ENCODE data around the gene L3MBTL1.

The L3MBTL1 gene

DNA sequence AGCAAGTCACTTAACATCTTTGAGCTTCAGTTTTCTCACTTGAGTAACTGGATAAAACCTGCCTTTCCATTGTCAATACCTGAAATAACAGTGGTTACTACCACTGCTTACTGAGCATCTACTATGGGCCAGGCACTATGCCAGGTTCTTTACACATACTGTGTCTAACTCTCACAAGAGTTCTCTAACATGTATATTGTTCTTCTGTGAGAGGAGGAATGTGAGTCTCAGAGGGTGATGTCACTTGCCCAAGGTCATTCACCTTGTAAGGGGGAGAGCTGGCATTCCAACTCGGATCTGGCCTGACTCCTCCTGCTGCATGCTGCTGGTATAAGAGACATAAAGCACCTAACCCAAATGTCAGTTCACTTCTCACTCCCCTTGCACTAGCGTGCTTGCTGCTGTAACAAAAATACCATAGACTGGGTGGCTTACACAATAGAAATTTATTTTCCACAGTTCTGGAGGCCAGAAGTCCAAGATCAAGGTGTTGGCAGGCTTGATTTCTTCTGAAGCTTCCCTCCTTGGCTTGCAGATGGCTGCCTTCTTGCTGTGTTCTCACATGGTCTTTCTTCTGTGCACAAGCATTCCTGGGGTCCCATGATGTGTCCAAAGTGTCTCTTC is 29.4 kb downstream of the L3MBTL1 start:
- no peak for DNase-seq (ENCODE audit: extremely low spot score)
- TF ChIP-seq CTCF (IDR thresholded peaks at IDR 0.05; ENCODE audit: control extremely low read depth, extremely low read depth, low read depth, missing control alignments), result no peak
- POLR2A ChIA-PET, result no interaction called here
- CTCF ChIA-PET, result interaction anchor here (0.8 to 8.1 kb wide), 16 partner anchors 9 to 652 kb away, joined by 3 to 108 read pairs (median 9); partner anchors contain the start of genes IFT52 and SGK2

DNA sequence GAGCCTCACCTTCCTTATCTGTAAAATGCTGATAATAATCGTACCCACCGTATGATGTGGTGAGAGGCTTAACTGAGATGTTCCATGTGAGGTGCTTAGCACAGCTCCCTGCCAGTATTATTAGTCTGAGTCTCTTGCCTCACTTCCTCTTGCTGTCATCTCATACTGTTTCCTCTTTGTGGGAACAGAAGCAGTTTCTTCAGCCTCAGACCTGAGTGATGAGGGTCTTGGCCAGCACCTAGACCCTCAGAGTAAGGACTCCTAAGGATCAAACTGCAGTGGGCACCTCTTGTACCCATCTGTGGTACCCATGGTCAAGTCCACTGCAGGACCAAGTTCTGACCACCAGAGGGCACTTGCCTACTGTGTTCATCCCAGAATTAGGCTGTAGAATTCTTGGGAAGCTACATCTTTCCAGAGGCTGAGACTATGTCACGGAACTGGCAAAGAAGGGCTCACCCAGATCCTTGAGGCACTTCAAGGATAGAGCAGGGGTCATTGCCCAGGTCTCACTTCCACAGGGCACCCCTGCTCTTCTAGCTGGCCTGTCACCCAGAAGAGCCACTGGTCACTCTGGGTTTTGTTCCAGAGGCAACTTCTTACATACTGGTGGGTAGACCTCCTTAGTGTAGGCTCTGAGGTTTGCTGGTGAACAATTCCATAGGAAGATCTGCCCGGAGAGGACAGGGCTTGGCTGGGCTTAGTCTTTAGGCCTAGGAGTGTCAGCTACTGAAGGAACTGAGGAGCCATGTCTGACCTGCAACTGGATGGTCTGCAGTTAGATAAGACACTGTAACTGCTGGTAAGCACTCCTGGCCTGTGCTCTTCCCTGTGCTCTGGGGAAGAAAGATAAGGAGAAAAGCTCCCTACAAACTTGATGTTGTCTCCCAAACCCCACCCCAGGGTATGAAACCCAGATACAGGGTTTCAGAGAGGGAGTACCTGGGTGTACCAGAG is 30.7 kb downstream of the L3MBTL1 start:
- peak; percentile 57 for DNase-seq (ENCODE audit: extremely low spot score)
- ChIA-PET CTCF (interaction anchor here (0.7 to 8.1 kb wide), 47 partner anchors 8 to 651 kb away, joined by 3 to 108 read pairs (median 5); partner anchors contain the start of gene SGK2), POLR2A (no interaction called here)
- TF ChIP-seq CTCF (IDR thresholded peaks at IDR 0.05; ENCODE audit: control extremely low read depth, extremely low read depth, low read depth, missing control alignments), result peak; percentile 84

DNA sequence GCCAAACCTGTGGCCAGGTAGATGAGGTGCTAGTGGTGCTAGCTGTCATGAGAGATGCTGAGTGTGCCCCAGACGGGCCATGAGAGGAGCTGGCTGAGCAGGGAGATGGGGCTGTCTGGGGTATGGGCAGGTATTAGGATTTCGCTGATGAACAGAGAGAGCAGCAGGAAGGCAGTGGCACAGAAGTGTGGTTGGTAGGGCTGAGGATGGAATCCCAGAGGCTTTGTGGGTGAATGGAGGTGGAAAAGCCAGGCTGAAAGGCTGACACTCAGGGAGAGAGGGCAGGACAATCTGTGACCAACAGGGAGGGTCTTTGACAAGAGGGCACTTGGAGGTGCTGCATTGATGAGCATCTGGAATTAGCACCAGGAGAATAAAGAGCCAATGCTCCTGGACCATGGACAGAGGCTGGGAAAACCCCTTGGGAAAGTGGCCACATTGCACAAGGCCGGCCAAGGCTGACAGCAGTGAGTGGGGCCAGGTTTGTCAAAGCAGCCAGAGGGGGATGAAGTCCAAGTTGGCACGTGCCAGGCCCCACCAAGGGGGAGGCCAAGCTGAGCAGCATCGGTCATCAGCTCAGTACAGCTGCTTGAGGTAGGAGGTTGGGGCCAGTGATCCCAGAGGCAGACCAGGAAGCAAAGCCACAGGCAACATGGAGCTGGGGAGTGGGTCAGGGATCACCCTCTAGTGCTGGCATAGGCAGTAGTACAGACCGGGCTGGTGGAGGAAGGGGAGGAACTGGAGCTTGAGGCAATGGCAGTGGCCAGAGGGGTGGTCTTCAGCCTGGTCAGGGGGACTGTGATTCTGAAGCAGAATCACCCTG is 31.6 kb downstream of the L3MBTL1 start:
- no peak for TF ChIP-seq CTCF (IDR thresholded peaks at IDR 0.05; ENCODE audit: control extremely low read depth, extremely low read depth, low read depth, missing control alignments)
- CTCF ChIA-PET, result interaction anchor here (0.7 to 8.1 kb wide), 48 partner anchors 9 to 650 kb away, joined by 3 to 108 read pairs (median 4); partner anchors contain the start of gene SGK2
- no peak for DNase-seq (ENCODE audit: extremely low spot score)
- POLR2A ChIA-PET, result no interaction called here

DNA sequence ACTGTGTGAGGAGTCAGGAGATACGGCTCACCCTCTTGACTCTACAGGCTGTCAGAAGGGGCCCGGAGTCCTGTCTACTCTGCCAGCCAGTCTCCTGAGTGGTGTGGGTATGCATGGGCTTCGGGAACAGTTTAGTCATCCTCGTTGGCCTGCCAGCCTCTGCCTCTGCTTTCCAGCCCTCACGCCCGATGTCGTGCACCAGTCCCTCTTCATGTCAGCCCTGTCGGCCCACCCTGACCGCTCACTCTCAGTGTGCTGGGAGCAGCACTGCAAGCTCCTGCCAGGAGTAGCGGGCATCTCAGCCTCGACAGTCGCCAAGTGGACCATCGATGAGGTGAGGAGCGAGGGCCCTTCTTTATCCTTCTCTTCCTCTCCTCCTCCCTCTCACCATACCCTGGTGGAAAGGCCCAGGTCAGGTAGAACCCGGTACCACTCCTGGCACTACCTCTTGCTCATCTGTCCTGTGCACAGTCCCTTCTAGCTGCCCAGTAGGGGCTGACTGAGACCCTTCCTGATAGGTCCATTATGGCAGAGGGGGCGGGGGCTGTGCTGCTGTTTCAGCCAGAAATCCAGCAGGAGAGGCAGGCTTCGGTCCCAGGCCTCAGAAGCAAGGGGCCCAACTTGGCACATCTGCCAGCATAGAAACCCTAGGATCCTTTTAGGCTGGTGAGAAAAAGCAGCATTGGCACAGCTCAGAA is 32.6 kb downstream of the L3MBTL1 start:
- POLR2A ChIA-PET, result no interaction called here
- CTCF ChIA-PET, result interaction anchor here (0.9 to 8.1 kb wide), 16 partner anchors 8 to 554 kb away, joined by 3 to 108 read pairs (median 6); partner anchors contain the start of gene SGK2
- DNase-seq (ENCODE audit: extremely low spot score), result no peak
- no peak for TF ChIP-seq CTCF (IDR thresholded peaks at IDR 0.05; ENCODE audit: control extremely low read depth, extremely low read depth, low read depth, missing control alignments)

DNA sequence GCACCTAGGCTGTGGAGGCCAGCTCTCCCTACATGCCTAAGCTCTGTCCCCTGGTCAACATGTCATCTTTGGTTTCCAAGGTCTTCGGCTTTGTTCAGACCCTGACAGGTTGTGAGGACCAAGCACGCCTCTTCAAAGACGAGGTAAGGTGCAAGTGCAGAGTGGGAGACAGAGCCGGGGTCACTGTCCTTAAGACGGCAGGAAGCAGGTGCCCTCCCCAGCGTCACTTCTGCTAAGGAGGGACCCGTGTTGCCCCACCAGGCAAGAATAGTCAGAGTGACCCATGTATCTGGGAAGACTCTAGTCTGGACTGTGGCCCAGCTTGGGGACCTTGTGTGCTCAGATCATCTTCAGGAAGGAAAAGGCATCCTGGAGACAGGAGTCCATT is 33.2 kb downstream of the L3MBTL1 start:
- ChIA-PET POLR2A (no interaction called here), CTCF (interaction anchor here (0.6 to 6.2 kb wide), 8 partner anchors 8 to 554 kb away, joined by 3 to 46 read pairs (median 3); no protein-coding TSS in a partner anchor)
- no peak for DNase-seq (ENCODE audit: extremely low spot score)
- TF ChIP-seq CTCF (IDR thresholded peaks at IDR 0.05; ENCODE audit: control extremely low read depth, extremely low read depth, low read depth, missing control alignments), result no peak
